Esophagus (tissue), 2 donors: ENCODE results near the gene OSBPL3. TPM values are rescaled to one million over a fixed set of nuclear protein-coding genes. Genes with fewer than 3 reads are reported as not detected.

Experiments
- H3K27ac ChIP-seq, 2 donors: one replicate each; pipeline ENCODE4 v1.5.1; 2013; ENCODE audit warnings: low read depth in 2 of 2, mild to moderate bottlenecking in 2 of 2, inconsistent platforms in 1 of 2, low read length in 1 of 2, moderate library complexity in 1 of 2
- H3K27me3 ChIP-seq, 2 donors: one replicate each; pipeline ENCODE4 v1.6.1; 2013; ENCODE audit warnings: low read length in 2 of 2, control low read depth in 1 of 2, mild to moderate bottlenecking in 1 of 2; ENCODE audit not compliant: insufficient read depth in 2 of 2, control insufficient read depth in 1 of 2
- H3K36me3 ChIP-seq, 2 donors: one replicate each; pipeline ENCODE4 v1.6.1; 2013; ENCODE audit warnings: low read length in 1 of 2; ENCODE audit not compliant: control insufficient read depth in 2 of 2, insufficient read depth in 2 of 2
- H3K4me1 ChIP-seq, 2 donors: one replicate each; pipeline ENCODE4 v1.6.1; 2013; ENCODE audit warnings: low read length in 1 of 2; ENCODE audit not compliant: control insufficient read depth in 2 of 2, insufficient read depth in 2 of 2
- H3K4me3 ChIP-seq, 2 donors: one replicate each; pipeline ENCODE4 v1.5.1; 2013; ENCODE audit warnings: low read length in 2 of 2, mild to moderate bottlenecking in 2 of 2, low read depth in 1 of 2, moderate library complexity in 1 of 2
- H3K9me3 ChIP-seq, 2 donors: one replicate each; pipeline ENCODE4 v1.6.1; 2013; ENCODE audit warnings: mild to moderate bottlenecking in 2 of 2, low read depth in 1 of 2, low read length in 1 of 2, moderate library complexity in 1 of 2; ENCODE audit not compliant: control insufficient read depth in 2 of 2, insufficient read depth in 1 of 2
- WGBS, 2 donors: extraction: QIAGEN DNeasy Blood & Tissue Kit; methylation state at CpG; one replicate each; pipeline ENCODE4 v1.1.7; 2013; 5-methylcytosine and 5-hydroxymethylcytosine counted together
- polyA plus RNA-seq, 2 donors: library from polyadenylated mRNA; stranded (reverse); fragments of 200-250 nt; gene quantifications; one replicate each; pipeline ENCODE4 v1.2.3, GENCODE V29; 2013
- donor health status: healthy with polysubstance abuse.
- donor health status: Bipolar disorder and iron deficiency.

The OSBPL3 gene
- polyA plus RNA-seq, 2 donors = 10.4 to 22.4 TPM

GRCh38 chr7:24930856-24931255 is 49.1 kb downstream of the OSBPL3 start:
- Histone ChIP-seq H3K9me3 (no peaks in the 10 kb centered on the region), H3K27ac (no peak overlapping the region), H3K4me1 (no peaks in the 10 kb centered on the region), H3K4me3 (no peak overlapping the region), H3K36me3 (no peaks in the 10 kb centered on the region), H3K27me3 (no peaks in the 10 kb centered on the region)
- whole genome bisulfite sequencing, 2 donors = 80 to 90% methylated on average over 1 of the region's 1 CpG

DNA sequence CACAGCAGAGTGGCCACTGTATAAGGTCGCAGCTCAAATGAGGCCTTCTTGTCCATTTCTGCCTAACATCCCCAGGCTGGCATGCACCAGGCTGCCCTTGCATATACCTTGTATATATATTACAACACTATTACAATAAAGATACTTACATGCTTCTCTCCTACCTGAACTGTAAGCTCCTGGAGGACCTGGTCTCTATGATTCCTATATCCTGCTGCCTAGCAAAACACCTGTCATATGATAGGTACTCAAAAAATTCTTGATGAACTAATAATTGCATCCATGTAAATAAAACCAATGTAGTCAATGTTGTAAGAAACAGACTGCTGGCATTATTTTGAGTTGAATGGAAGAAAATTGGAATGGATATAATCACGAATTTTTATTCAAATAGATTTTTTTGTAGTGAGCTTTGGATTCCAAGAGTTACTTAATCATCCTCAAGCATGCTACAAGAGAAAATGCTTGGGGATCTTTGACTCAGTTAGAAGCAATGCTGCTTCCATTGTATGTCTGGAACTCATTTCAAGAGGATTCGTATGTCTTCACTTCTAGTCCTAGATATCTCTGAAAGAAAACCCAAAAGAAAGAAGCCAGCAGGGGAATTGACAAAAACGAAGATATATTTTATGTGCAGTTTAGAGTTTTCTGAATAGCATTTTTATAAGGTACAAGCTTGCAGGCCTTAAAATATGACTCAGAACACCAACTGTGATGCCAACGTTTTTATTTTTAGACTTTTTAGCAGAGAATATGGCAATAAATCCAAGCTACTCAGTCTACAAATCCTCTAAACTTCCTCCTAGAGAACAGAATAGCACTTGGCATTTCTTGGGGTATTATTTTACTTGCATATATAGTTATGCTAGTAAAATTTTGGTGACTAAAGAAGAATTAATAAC is 53.1 kb downstream of the OSBPL3 start:
- Histone ChIP-seq H3K27me3 (no peaks in the 10 kb centered on the region), H3K36me3 (no peaks in the 10 kb centered on the region), H3K27ac (no peak overlapping the region), H3K4me3 (no peak overlapping the region), H3K4me1 (peaks cover 0 to 8% of the 10 kb centered on the region in 2 donors), H3K9me3 (no peaks in the 10 kb centered on the region)
- 70 to 72% methylated on average over 5 of the region's 5 CpGs for WGBS, 2 donors

- WGBS, 2 donors = 77 to 91% methylated on average over 7 of the region's 7 CpGs
- Histone ChIP-seq H3K27me3 (no peaks in the 10 kb centered on the region), H3K36me3 (no peaks in the 10 kb centered on the region), H3K27ac (no peak overlapping the region), H3K9me3 (no peaks in the 10 kb centered on the region), H3K4me1 (peaks cover 0 to 10% of the 10 kb centered on the region in 2 donors), H3K4me3 (no peak overlapping the region)
Measured at GRCh38 chr7:24924375-24924774, 55.6 kb downstream of the OSBPL3 start.

- H3K36me3 ChIP-seq = no peaks in the 10 kb centered on the region
- H3K4me1 ChIP-seq = peaks cover 0 to 10% of the 10 kb centered on the region in 2 donors
- no peaks in the 10 kb centered on the region for H3K27me3 ChIP-seq
- H3K27ac ChIP-seq = no peak overlapping the region
- 92% methylated on average over 9 of the region's 9 CpGs for WGBS, 2 donors
- no peak overlapping the region for H3K4me3 ChIP-seq
- no peaks in the 10 kb centered on the region for H3K9me3 ChIP-seq
Measured at GRCh38 chr7:24923172-24923865, 56.7 kb downstream of the OSBPL3 start.

GRCh38 chr7:24922099-24922773 is 57.7 kb downstream of the OSBPL3 start:
- H3K4me1 ChIP-seq = peaks cover 0 to 10% of the 10 kb centered on the region in 2 donors
- H3K9me3 ChIP-seq = no peaks in the 10 kb centered on the region
- H3K4me3 ChIP-seq = no peak overlapping the region
- no peaks in the 10 kb centered on the region for H3K27me3 ChIP-seq
- 80 to 84% methylated on average over 5 of the region's 5 CpGs for WGBS, 2 donors
- no peaks in the 10 kb centered on the region for H3K36me3 ChIP-seq
- no peak overlapping the region for H3K27ac ChIP-seq

DNA sequence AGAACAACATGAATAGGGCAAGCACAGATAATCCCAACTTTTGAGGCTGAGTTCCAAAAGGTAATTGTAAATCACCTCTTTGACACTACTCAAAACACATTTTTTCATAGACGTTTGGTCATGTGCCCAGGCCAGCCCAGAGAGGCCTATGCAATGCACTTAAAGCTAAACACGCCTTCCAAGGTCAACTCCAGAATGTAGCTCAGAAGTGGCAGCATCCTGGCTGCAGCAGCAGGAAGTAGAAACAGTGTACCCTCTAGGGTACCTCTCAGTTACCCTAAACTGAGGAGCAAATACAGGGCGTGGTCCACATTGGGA is 58.7 kb downstream of the OSBPL3 start:
- H3K27me3 ChIP-seq = no peaks in the 10 kb centered on the region
- H3K9me3 ChIP-seq = no peaks in the 10 kb centered on the region
- peaks cover 0 to 10% of the 10 kb centered on the region in 2 donors for H3K4me1 ChIP-seq
- H3K36me3 ChIP-seq = no peaks in the 10 kb centered on the region
- peak overlapping the region in 1 of 2 donors; percentile 47 for H3K27ac ChIP-seq
- 39 to 41% methylated on average over 3 of the region's 3 CpGs for WGBS, 2 donors
- H3K4me3 ChIP-seq = no peak overlapping the region

DNA sequence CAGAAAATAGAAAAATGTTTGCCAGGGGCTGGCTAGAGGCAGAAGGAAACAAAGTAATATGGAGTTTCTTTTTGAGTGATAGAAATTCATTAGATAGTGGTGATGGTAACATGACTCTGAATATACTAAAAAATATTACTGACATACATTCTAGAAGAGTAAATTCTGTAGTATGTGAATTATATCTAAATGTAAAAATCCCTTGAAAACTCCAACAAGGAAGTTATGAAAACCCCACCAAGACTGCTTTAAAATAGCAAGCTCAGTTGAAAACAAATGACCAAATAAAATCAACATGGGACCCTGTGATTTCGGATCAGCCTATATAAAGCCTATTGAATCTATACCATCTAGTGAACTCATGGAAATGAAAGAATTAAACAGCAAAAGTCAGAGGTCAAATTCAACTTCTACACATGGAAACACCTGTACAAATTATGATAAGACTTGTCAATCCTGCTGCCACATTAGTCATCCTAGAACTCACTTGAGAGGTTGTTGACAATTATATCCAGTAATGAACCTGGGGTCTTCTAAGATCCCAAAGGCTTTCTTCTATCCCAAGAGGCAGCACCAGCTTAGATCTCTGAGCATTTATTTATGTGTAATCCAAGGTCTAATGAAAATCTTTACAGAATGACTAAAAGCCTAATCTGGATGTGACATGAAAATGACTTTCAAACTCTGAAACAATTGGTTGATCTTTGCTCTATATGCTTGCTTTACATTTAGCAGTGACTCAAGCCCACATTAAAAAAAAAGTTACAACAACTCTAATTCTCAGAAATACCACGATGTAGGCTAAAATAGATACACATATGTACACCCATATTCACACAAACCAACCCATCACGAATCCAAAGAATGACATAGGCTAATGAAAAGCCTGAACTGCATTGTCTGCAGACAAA is 59.3 kb downstream of the OSBPL3 start:
- no peaks in the 10 kb centered on the region for H3K36me3 ChIP-seq
- H3K27ac ChIP-seq = no peak overlapping the region
- H3K4me3 ChIP-seq = no peak overlapping the region
- peaks cover 0 to 10% of the 10 kb centered on the region in 2 donors for H3K4me1 ChIP-seq
- H3K9me3 ChIP-seq = no peaks in the 10 kb centered on the region
- no peaks in the 10 kb centered on the region for H3K27me3 ChIP-seq
- 45 to 51% methylated on average over 3 of the region's 3 CpGs for WGBS, 2 donors

DNA sequence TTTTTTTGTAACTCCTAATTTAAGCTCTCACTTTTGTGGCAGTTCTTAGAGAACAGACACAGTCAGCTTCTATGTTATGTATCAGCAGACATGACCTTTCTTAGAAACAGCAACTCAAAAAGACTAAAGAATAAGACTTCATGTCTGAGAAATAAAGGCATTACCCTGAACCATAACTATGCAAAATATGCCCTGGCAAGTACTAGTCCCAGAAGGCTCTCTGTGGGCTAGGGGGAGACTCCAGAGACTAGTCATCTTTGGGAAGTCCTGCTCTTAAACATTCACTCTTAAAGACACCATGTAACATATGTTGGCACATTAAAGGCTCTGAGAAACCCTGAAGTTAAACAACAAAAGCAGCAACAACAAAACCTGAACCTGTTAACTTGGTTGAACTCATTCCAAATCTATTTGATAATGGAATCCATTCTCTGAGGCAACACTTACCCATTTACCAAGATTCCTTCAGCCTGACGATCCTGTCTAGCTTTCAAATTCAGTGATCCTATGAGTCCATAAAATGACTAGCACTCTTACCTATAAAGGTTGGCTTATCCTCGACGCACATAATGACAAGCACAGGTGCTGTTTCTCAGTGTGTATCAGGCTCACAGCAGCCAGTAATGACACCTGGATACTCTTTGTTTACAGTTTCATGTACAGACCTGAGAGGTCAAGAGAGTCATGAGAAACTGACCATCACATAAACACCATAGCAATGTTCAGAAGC is 62.3 kb downstream of the OSBPL3 start:
- peaks cover 0 to 8% of the 10 kb centered on the region in 2 donors for H3K4me1 ChIP-seq
- 64 to 79% methylated on average over 3 of the region's 3 CpGs for WGBS, 2 donors
- H3K27me3 ChIP-seq = no peaks in the 10 kb centered on the region
- no peak overlapping the region for H3K27ac ChIP-seq
- no peak overlapping the region for H3K4me3 ChIP-seq
- no peaks in the 10 kb centered on the region for H3K9me3 ChIP-seq
- no peaks in the 10 kb centered on the region for H3K36me3 ChIP-seq
